Eye (tissue), 1 donor: ENCODE results near the gene PCNX1.
"Not testable (repeated sequence)": the region's sequence is repeated elsewhere in the genome, so short reads cannot be mapped to it uniquely, and the experiment has no call there.

Experiments used
- DNase-seq: peaks from one replicate; pipeline ENCODE4 v3.0.0-alpha.2; 2015

PCNX1 gene

GRCh38 chr14:70907176-70907995 lies at the start of gene PCNX1:
Gene PCNX1, plus strand, starts transcription at chr14:70907459. Its CDS starts 392 bp downstream, at chr14:70907851.
- peak; percentile 96 for DNase-seq

DNA sequence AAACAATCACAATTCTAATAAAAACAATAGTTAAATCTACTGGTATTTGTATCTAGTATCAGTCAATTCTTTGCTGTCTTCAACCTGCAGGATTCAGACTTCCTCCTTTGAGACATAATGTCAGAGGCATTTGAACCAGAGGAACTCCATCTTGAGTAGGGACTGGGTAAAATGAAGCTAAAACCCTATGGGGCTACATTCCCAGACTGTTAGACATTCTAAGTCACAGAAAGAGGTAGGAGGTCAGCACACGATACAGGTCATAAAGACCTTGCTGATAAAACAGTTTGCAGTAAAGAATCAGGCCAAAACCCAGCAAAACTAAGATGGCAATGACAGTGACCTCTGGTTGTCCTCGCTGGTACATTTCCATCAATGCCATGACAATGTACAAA lies 49.8 kb upstream of the PCNX1 start:
- no peak for DNase-seq

- no peak for DNase-seq
Observed at GRCh38 chr14:70858641-70859040, 48.6 kb upstream of the PCNX1 start.

GRCh38 chr14:70866992-70867391 lies 40.3 kb upstream of the PCNX1 start:
- DNase-seq: not testable (repeated sequence)

DNA sequence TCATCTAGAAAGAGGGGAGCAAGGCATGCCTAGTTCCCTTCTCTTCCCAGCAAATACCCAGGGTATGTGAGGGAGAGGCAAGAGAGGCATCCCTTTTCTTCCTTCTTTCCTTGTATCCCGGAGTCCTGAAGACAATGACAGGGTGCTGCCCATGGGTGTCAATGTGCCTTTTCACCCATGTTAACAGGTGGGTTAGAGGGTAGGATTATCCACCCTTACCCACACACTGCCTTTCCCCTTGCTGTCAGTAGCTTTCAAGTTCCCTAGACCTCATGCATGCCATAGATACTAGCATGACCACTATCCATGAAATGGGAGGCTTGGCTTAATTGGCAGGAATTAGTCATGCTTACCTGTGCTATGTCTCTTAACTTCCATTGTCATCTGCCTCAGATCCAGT lies 36.3 kb upstream of the PCNX1 start:
- no peak for DNase-seq

- DNase-seq: no peak
Observed at GRCh38 chr14:70871863-70872677, 35.2 kb upstream of the PCNX1 start.

- no peak for DNase-seq
Observed at GRCh38 chr14:70872678-70873020, 34.6 kb upstream of the PCNX1 start.

GRCh38 chr14:70873627-70874026 lies 33.6 kb upstream of the PCNX1 start:
- no peak for DNase-seq

DNA sequence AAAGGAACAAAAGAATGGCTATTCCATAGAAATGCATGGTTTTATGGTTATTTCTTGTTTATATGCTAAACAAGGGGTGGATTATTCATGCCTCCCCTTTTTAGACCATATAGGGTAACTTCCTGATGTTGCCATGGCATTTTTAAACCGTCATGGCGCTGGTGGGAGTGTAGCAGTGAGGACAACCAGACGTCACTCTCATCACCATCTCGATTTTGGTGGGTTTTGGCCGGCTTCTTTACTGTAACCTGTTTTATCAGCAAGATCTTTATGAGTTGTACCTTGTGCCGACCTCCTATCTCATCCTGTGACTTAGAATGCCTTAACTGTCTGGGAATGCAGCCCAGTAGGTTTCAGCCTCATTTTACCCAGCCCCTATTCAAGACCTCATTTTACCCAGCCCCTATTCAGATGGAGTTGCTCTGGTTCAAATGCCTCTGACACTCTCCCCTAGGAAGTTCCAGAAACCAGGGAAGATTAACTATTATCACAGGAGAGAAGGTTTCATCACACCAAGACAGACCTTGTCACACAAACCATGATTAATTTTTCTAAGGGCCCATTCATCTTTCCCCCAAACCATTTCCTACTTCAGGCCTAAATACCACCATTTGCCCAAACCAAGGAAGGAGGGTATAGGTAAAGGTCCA lies 31.3 kb upstream of the PCNX1 start:
- not testable (repeated sequence) for DNase-seq

- no peak for DNase-seq
Observed at GRCh38 chr14:70879448-70879847, 27.8 kb upstream of the PCNX1 start.

DNA sequence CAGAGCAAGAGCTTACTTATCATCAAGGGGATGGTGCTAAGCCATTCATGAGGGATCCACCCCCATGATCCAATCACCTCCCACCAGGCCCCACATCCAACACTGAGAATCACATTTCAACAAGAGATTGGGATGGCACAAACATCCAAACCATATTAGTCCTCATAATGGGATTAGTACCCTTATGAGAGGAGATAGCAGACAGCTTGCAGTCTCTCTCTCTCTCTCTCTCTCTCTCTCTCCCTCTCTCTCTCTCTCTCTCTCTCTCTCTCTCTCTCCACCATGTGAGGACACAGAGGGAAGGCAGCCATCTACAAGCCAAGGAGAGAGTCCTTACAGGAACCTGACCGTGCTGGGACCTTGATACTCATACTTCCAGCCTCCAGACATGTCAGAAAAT lies 26.4 kb upstream of the PCNX1 start:
- not testable (repeated sequence) for DNase-seq

DNA sequence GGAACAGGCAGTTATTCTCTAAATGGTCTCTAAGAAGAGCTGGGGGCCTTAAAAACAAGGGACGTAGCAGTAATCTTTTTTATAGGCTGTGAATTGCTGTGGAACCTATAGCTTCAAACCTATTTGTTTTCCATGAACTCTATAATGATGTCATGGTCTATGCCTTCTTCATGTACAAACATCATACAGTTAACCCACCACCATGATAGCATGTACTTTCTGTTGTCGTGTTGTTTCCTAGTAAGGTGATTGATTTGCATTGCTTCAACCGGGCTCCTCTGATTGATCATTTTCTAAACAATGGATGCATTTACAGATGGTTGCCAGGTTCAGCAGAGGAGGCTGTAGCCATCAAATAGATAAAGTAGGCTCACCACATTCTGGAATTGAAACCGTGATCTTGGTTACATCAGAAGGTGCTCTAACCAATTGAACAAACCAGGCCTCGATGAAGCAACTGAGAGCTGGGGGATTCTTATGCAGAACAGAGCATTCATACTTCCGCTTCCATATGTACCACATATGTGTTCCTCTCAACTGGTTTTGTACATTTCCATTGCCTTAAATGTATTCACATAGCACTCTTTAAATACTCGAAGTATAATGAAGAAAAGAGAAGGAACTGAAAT lies 25.6 kb upstream of the PCNX1 start:
- DNase-seq: no peak

GRCh38 chr14:70882776-70883492 lies 24.3 kb upstream of the PCNX1 start:
- DNase-seq: no peak

GRCh38 chr14:70884595-70885342 lies 22.5 kb upstream of the PCNX1 start:
- DNase-seq: no peak

- no peak for DNase-seq
Observed at GRCh38 chr14:70885343-70886022, 21.8 kb upstream of the PCNX1 start.

DNA sequence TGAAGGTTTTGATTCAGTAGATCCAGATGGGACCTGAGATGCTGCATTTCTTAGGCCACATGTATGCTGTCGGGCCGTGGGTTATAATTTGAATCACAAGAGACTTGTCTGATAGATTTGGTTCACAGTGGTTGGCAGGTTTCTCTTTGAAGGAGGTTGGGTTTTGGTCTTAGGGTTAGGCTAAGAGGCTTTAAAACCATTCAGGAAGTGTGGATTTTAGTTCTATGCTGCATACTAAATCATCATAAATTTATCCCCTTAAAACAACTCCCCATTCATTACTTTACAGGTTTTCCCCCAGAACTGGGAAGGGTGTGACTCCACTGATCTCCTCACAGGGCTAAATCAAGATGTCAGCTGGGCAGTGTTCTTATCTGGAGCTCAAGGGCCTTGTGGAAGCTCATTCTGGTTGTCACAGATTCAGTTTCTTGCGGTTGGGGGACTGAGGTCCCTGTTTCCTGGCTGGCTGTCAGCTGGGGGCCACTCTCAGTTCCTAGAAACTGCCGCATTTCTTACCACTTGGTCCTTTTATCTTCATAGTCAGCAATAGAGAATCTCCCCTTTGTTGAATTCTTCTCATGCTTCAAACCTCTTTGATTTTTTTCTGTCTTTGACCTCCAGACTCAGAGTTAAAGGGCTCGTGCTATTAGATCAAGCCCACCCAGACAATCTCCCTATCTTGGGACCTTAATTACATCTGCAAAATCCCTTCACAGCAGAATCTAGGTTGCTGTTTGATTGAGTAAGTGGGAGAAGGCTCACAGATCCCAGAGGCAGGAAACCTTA lies 20.6 kb upstream of the PCNX1 start:
- no peak for DNase-seq

DNA sequence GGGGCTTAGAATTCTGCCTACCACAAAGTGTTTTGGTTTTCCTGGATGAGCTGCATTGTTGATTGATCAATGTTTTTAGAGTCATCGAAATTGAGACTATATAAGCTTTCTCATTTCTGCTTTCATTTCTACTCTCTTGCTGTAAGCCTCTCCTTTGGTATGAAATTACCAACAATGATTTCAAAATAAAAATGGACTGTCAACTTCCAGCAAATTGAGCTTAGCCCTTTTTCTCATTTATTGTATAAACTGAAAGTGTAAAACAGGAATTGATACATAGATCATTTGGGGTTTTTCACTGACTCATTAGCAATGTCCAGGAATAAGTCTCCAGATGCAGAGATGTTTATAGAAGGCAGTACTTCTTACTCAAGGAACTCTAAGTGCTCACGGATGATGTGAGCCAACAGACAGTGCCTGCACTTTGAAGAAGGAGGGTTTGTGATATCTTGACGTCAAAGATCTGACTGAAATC lies 20.0 kb upstream of the PCNX1 start:
- no peak for DNase-seq

GRCh38 chr14:70887737-70888499 lies 19.3 kb upstream of the PCNX1 start:
- DNase-seq: no peak

GRCh38 chr14:70888681-70889175 lies 18.5 kb upstream of the PCNX1 start:
- DNase-seq: no peak
